Mesenchymal stem cell (in vitro differentiated cells and primary cell): ENCODE results near the gene ALAS2.
A peak's percentile ranks its signal among the peaks of the same experiment; 100 is the strongest.

Experiments
- DNase-seq: peaks from one replicate; pipeline ENCODE4 v3.0.0-alpha.2; 2013
- H2AFZ ChIP-seq: one replicate; pipeline ENCODE4 v1.6.1; 2013; ENCODE audit warnings: low read depth, mild to moderate bottlenecking, control low read depth, inconsistent platforms, low read length, moderate library complexity
- H2AK5ac ChIP-seq: 2 replicates; pipeline ENCODE4 v1.6.1; 2013; ENCODE audit warnings: low read length, moderate library complexity, mild to moderate bottlenecking, inconsistent platforms; ENCODE audit not compliant: severe bottlenecking
- H2BK120ac ChIP-seq: one replicate; pipeline ENCODE4 v1.6.1; 2013; ENCODE audit warnings: low read depth, mild to moderate bottlenecking, inconsistent platforms, low read length, moderate library complexity
- H2BK12ac ChIP-seq, 2 experiments: one replicate each; pipeline ENCODE4 v1.6.1; 2013; ENCODE audit warnings: inconsistent platforms in 2 of 2, low read length in 2 of 2, mild to moderate bottlenecking in 2 of 2, moderate library complexity in 2 of 2, control low read depth in 1 of 2
- H2BK15ac ChIP-seq: one replicate; pipeline ENCODE4 v1.6.1; 2013; ENCODE audit warnings: mild to moderate bottlenecking, low read depth, inconsistent platforms; ENCODE audit not compliant: poor library complexity, severe bottlenecking
- H2BK5ac ChIP-seq: 2 replicates; pipeline ENCODE4 v1.6.1; 2013; ENCODE audit warnings: low read depth, mild to moderate bottlenecking, low read length, control low read depth, inconsistent platforms; ENCODE audit not compliant: poor library complexity, severe bottlenecking
- H3K14ac ChIP-seq, 2 experiments: one replicate each; pipeline ENCODE4 v1.6.1; 2013; ENCODE audit warnings: inconsistent platforms in 2 of 2, low read length in 2 of 2, control low read depth in 1 of 2, mild to moderate bottlenecking in 1 of 2, moderate library complexity in 1 of 2
- H3K18ac ChIP-seq, 2 experiments: one replicate each; pipeline ENCODE4 v1.6.1; 2013; ENCODE audit warnings: inconsistent platforms in 2 of 2, low read length in 2 of 2, control low read depth in 1 of 2, low read depth in 1 of 2, mild to moderate bottlenecking in 1 of 2
- H3K23ac ChIP-seq, 2 experiments: one replicate each; pipeline ENCODE4 v1.6.1; 2013; ENCODE audit warnings: inconsistent platforms in 2 of 2, low read length in 2 of 2, mild to moderate bottlenecking in 2 of 2, moderate library complexity in 2 of 2, control low read depth in 1 of 2
- H3K27ac ChIP-seq: 2 replicates; pipeline ENCODE4 v1.5.1; 2013; ENCODE audit warnings: mild to moderate bottlenecking, moderate library complexity, low read length, control low read depth, inconsistent platforms; ENCODE audit not compliant: poor library complexity, severe bottlenecking
- H3K27me3 ChIP-seq, 2 experiments: 2 replicates each; pipeline versions ENCODE4 v1.6.1 to v1.7.0; 2013; ENCODE audit warnings: low read length in 2 of 2, mild to moderate bottlenecking in 2 of 2, moderate library complexity in 2 of 2, control low read depth in 1 of 2, inconsistent platforms in 1 of 2; ENCODE audit not compliant: control insufficient read depth in 1 of 2, insufficient read depth in 1 of 2
- H3K36me3 ChIP-seq, 2 experiments: 2 replicates each; pipeline versions ENCODE4 v1.6.1 to v1.7.0; 2013; ENCODE audit warnings: low read length in 2 of 2, control low read depth in 1 of 2, inconsistent platforms in 1 of 2, low read depth in 1 of 2, mild to moderate bottlenecking in 1 of 2; ENCODE audit not compliant: insufficient read depth in 2 of 2, control insufficient read depth in 1 of 2
- H3K4ac ChIP-seq, 2 experiments: one replicate each; pipeline ENCODE4 v1.6.1; 2013; ENCODE audit warnings: inconsistent platforms in 2 of 2, low read length in 2 of 2, mild to moderate bottlenecking in 2 of 2, moderate library complexity in 2 of 2, control low read depth in 1 of 2, low read depth in 1 of 2
- H3K4me1 ChIP-seq: 2 replicates; pipeline ENCODE4 v1.6.1; 2013; ENCODE audit warnings: low read depth, low read length, control low read depth; ENCODE audit not compliant: control insufficient read depth, insufficient read depth
- H3K4me2 ChIP-seq: 2 replicates; pipeline ENCODE4 v1.6.1; 2013; ENCODE audit warnings: low read length, mild to moderate bottlenecking, inconsistent platforms; ENCODE audit not compliant: poor library complexity, severe bottlenecking
- H3K4me3 ChIP-seq, 2 experiments: 2 replicates each; pipeline versions ENCODE4 v1.5.1 to v1.7.0; 2013; ENCODE audit warnings: low read length in 2 of 2, mild to moderate bottlenecking in 2 of 2, control low read depth in 1 of 2, low read depth in 1 of 2; ENCODE audit not compliant: insufficient read depth in 1 of 2
- H3K79me1 ChIP-seq: replicated peaks from 2 replicates; pipeline ENCODE4 v1.6.1; 2013; ENCODE audit warnings: mild to moderate bottlenecking, control low read depth, low read length, inconsistent platforms; ENCODE audit not compliant: poor library complexity, severe bottlenecking
- H3K9ac ChIP-seq: 2 replicates; pipeline ENCODE4 v1.7.0; 2013; ENCODE audit warnings: mild to moderate bottlenecking, low read length, moderate library complexity
- H3K9me3 ChIP-seq: 2 replicates; pipeline ENCODE4 v1.7.0; 2013; ENCODE audit warnings: mild to moderate bottlenecking, low read length; ENCODE audit not compliant: control insufficient read depth
- H4K8ac ChIP-seq: one replicate; pipeline ENCODE4 v1.6.1; 2013; ENCODE audit warnings: inconsistent platforms, mild to moderate bottlenecking, low read length, moderate library complexity
- H4K91ac ChIP-seq: one replicate; pipeline ENCODE4 v1.6.1; 2013; ENCODE audit warnings: mild to moderate bottlenecking, low read length, inconsistent platforms
- WGBS: methylation state at CpG from one replicate; pipeline ENCODE4 v1.1.7; 2013; ENCODE audit warnings: mixed read lengths; 5-methylcytosine and 5-hydroxymethylcytosine counted together

The ALAS2 gene

DNA sequence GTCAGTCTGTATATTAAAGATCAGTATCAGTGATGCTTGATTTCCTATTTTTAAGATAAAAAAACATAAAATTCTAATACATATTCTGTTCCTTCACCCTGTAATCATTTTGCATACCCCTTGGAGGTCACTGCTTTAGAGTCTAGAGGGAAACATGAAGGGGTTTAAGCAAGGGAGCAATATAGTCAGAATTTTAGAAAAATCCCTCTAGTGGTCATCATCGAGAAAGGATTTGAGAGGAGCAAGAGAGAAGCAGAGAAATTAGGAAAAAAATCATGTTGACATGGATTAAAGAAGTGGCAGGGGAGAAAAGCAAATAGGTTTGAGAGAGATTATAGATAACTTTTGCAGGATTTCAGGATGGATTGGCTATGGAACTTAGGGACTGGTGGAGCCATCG lies 19.5 kb downstream of the ALAS2 start:
- Histone ChIP-seq H3K4ac (no peak overlapping the region), H2BK12ac (no peak overlapping the region), H2BK120ac (no peak overlapping the region), H3K23ac (no peak overlapping the region), H2BK15ac (no peak overlapping the region), H4K91ac (no peak overlapping the region), H4K8ac (no peak overlapping the region), H3K36me3 (peaks cover 7 to 10% of the 10 kb centered on the region in 2 experiments), H3K9ac (no peak overlapping the region), H3K4me2 (no peak overlapping the region), H3K14ac (no peak overlapping the region), H3K9me3 (no peaks in the 10 kb centered on the region), H3K4me3 (no peak overlapping the region), H3K79me1 (no peaks in the 10 kb centered on the region), H2BK5ac (no peak overlapping the region), H3K27me3 (peaks cover 0 to 15% of the 10 kb centered on the region in 2 experiments), H3K27ac (no peak overlapping the region), H3K4me1 (no peaks in the 10 kb centered on the region), H2AK5ac (no peak overlapping the region), H2AFZ (no peak overlapping the region), H3K18ac (no peak overlapping the region)
- DNase-seq, result peak; percentile 1
- whole genome bisulfite sequencing, result 36% methylated on average over 1 of the region's 2 CpGs

DNA sequence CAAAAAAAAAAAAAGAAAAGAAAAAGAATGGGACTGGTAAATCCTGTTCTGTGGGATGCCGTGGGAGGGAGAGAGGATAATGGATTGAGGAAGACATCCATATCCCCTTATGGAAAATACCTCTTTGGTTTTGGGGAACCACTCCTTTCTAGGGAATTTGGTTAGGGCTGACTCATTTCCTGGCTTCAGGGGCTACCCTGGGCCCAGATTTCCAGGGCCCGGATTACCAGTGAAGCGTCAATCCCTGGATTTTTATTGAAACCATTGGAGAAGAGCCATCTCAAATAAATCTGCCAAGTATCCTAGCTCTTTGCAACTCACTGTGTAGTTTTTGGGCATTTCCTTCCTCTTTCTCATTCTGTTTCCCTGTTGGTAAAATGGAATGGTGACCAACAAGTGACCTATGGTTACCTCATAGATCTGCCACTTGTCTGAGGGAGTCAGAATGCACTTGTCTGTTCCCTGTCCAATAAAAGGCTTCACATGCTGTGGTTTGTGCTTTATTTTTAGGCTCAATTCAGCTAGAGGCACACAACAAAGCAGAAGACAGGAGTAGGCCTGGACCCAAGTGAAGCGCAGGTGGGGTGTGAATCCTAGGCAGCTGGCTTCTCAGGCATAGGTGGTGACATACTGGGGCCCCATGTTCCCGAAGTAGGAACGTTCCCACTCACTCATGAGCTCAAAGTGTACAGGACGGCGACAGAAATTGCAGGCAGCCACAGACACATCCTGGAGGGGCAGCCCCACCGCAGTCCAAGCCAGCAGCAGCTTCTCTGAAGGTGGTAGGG lies 22.0 kb downstream of the ALAS2 start:
- Histone ChIP-seq H2BK5ac (no peak overlapping the region), H4K91ac (no peak overlapping the region), H3K23ac (no peak overlapping the region), H3K4ac (no peak overlapping the region), H3K9me3 (no peaks in the 10 kb centered on the region), H3K4me1 (no peaks in the 10 kb centered on the region), H3K79me1 (peaks cover 4% of the 10 kb centered on the region), H3K27ac (no peak overlapping the region), H2AK5ac (no peak overlapping the region), H2AFZ (no peak overlapping the region), H3K36me3 (peaks cover 21 to 33% of the 10 kb centered on the region in 2 experiments), H3K18ac (no peak overlapping the region), H2BK120ac (no peak overlapping the region), H2BK15ac (no peak overlapping the region), H2BK12ac (no peak overlapping the region), H3K4me3 (no peak overlapping the region), H3K27me3 (peaks cover 0 to 11% of the 10 kb centered on the region in 2 experiments), H3K9ac (no peak overlapping the region), H3K4me2 (no peak overlapping the region), H4K8ac (no peak overlapping the region), H3K14ac (no peak overlapping the region)
- 92% methylated on average over 8 of the region's 9 CpGs for WGBS
- peak; percentile 24 for DNase-seq

DNA sequence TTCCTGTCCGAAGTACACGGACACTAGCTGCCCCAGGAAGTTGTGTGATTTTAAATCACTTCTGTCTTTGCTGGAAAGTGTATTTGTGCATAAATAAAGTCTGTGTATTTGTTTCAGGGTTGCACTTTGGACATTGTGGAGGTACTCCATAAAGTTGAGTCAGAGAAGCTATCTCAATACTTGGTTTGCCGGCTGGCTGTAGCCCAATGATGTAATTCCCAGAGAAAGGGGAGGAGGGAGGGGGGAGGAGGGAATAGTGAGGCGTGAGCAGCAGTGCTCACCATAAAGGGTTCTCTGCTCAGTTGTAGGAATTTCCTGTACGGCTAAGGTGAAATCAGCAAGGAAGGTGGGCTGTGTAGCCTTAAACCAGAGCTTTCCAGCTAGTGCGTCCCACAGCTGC lies 23.1 kb downstream of the ALAS2 start:
- DNase-seq, result peak; percentile 60
- Histone ChIP-seq H2AFZ (no peak overlapping the region), H2BK120ac (no peak overlapping the region), H2BK15ac (no peak overlapping the region), H3K36me3 (peaks cover 27 to 43% of the 10 kb centered on the region in 2 experiments), H3K4me3 (no peak overlapping the region), H2AK5ac (no peak overlapping the region), H3K18ac (no peak overlapping the region), H3K4me2 (no peak overlapping the region), H3K23ac (no peak overlapping the region), H3K9me3 (no peaks in the 10 kb centered on the region), H2BK5ac (no peak overlapping the region), H3K4me1 (no peaks in the 10 kb centered on the region), H3K79me1 (peaks cover 13% of the 10 kb centered on the region), H3K14ac (no peak overlapping the region), H2BK12ac (no peak overlapping the region), H4K8ac (no peak overlapping the region), H3K4ac (no peak overlapping the region), H4K91ac (peak overlapping the region; percentile 39), H3K9ac (no peak overlapping the region), H3K27ac (no peak overlapping the region), H3K27me3 (peaks cover 0 to 7% of the 10 kb centered on the region in 2 experiments)
- WGBS, result 54% methylated on average over 6 of the region's 6 CpGs

DNA sequence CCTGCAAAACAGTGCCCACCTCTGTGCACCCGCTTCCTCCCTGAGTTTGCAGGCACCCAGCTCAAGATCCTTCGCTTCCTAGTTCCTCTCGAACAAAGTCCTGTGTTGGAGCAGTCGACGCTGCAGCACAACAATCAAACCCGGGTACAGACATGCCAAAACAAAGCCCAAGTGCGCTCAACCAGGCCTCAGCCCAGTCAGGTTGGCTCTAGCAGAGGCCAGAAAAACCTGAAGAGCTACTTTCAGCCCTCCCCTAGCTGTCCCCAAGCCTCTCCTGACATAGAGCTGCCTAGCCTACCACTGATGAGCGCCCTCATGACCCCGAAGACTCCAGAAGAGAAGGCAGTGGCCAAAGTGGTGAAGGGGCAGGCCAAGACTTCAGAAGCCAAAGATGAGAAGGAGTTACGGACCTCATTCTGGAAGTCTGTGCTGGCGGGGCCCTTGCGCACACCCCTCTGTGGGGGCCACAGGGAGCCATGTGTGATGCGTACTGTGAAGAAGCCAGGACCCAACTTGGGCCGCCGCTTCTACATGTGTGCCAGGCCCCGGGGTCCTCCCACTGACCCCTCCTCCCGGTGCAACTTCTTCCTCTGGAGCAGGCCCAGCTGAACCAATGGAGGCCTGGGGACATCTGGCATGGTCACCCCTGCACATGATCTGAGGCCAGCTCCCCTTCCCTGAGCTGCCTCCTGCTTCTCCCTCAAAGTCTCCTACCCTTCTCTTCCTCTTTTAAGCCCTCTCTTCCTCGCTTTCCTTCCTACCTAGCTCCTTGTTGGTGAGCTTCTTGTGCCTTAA lies 23.8 kb downstream of the ALAS2 start:
- H3K4me2 ChIP-seq, result no peak overlapping the region
- H2AK5ac ChIP-seq, result no peak overlapping the region
- H2AFZ ChIP-seq, result no peak overlapping the region
- no peak overlapping the region for H4K91ac ChIP-seq
- H3K9ac ChIP-seq, result no peak overlapping the region
- H3K14ac ChIP-seq, result no peak overlapping the region
- no peaks in the 10 kb centered on the region for H3K4me1 ChIP-seq
- H3K18ac ChIP-seq, result no peak overlapping the region
- H2BK12ac ChIP-seq, result no peak overlapping the region
- H2BK5ac ChIP-seq, result no peak overlapping the region
- no peak for DNase-seq
- H3K23ac ChIP-seq, result no peak overlapping the region
- H3K4ac ChIP-seq, result no peak overlapping the region
- no peaks in the 10 kb centered on the region for H3K9me3 ChIP-seq
- no peak overlapping the region for H2BK120ac ChIP-seq
- H4K8ac ChIP-seq, result no peak overlapping the region
- over 99% methylated on average over 15 of the region's 18 CpGs for WGBS
- H3K79me1 ChIP-seq, result peaks cover 16% of the 10 kb centered on the region
- H3K36me3 ChIP-seq, result peaks cover 27 to 48% of the 10 kb centered on the region in 2 experiments
- peaks cover 0 to 7% of the 10 kb centered on the region in 2 experiments for H3K27me3 ChIP-seq
- H3K27ac ChIP-seq, result no peak overlapping the region
- no peak overlapping the region for H3K4me3 ChIP-seq
- no peak overlapping the region for H2BK15ac ChIP-seq
